Effector memory CD4-positive, alpha-beta T cell (primary cell): ENCODE measurements around the gene ZNF785.

Source experiments
- DNase-seq, 3 donors: peaks; one replicate each; pipeline ENCODE4 v3.0.0-alpha.2; 2020
- H3K27ac ChIP-seq: 2 replicates; pipeline ENCODE4 v1.7.0; 2013; ENCODE audit warnings: mild to moderate bottlenecking, low read length, moderate library complexity; ENCODE audit not compliant: insufficient read depth, poor library complexity, severe bottlenecking
- H3K27me3 ChIP-seq: replicated peaks from 2 replicates; pipeline ENCODE4 v1.7.0; 2013; ENCODE audit warnings: mild to moderate bottlenecking, low read length; ENCODE audit not compliant: insufficient read depth, control insufficient read depth, poor library complexity, severe bottlenecking
- H3K36me3 ChIP-seq: 2 replicates; pipeline ENCODE4 v1.7.0; 2013; ENCODE audit warnings: mild to moderate bottlenecking, low read length, moderate library complexity; ENCODE audit not compliant: control insufficient read depth, insufficient read depth
- H3K4me1 ChIP-seq: 2 replicates; pipeline ENCODE4 v1.7.0; 2013; ENCODE audit warnings: low read length, mild to moderate bottlenecking; ENCODE audit not compliant: control insufficient read depth, insufficient read depth, poor library complexity, severe bottlenecking
- H3K4me3 ChIP-seq: 2 replicates; pipeline ENCODE4 v1.7.0; 2013; ENCODE audit warnings: low read length, low read depth, mild to moderate bottlenecking; ENCODE audit not compliant: insufficient read depth, poor library complexity, severe bottlenecking
- H3K9me3 ChIP-seq: 2 replicates; pipeline ENCODE4 v1.7.0; 2013; ENCODE audit warnings: mild to moderate bottlenecking, low read length, moderate library complexity; ENCODE audit not compliant: control insufficient read depth

The ZNF785 gene

DNA sequence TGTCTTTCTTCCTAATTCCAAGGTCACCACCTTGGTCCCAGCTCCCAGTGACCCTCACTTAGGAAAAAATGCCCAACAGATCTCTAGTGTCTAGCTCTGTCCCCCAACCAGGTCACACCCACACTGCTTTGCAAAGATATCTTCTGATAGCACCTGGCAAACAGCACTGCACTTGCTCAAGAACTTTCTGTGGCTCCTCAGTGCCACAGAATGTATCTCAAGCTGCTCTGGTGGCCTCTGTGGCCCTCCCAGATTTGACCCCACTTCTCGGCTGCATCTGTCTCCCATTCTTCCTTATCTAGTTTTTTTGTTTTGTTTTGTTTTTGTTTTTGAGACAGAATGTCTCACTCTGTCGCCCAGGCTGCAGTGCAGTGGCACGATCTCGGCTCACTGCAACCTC lies 19.0 kb downstream of the ZNF785 start:
- DNase-seq: no peak
- Histone ChIP-seq H3K27ac (no peak overlapping the region), H3K4me3 (no peak overlapping the region), H3K4me1 (peaks cover 28% of the 10 kb centered on the region), H3K9me3 (no peaks in the 10 kb centered on the region), H3K27me3 (no peaks in the 10 kb centered on the region), H3K36me3 (no peaks in the 10 kb centered on the region)

DNA sequence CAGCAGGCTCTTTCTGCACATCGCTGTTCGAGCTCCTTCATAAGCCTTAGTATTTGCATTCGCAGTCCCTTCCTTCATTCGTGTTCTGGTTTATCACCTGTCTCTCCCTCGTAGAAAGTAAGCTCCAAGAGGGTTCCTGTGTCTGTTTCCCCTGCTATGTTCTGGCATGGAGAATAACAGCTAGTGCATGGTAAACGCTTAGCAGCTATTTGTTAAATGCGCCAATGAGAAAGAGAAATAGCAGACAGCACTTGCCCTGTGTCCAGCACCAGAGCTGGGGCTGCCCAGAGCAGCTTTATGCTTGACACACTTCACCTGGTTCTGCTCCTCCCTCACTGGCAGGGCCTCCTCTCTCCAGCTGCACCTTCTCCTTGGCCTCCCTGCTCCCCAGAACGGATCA lies 19.5 kb downstream of the ZNF785 start:
- peaks cover 27% of the 10 kb centered on the region for H3K4me1 ChIP-seq
- no peaks in the 10 kb centered on the region for H3K9me3 ChIP-seq
- H3K27me3 ChIP-seq: no peaks in the 10 kb centered on the region
- no peaks in the 10 kb centered on the region for H3K36me3 ChIP-seq
- H3K4me3 ChIP-seq: no peak overlapping the region
- DNase-seq: no peak
- no peak overlapping the region for H3K27ac ChIP-seq

DNA sequence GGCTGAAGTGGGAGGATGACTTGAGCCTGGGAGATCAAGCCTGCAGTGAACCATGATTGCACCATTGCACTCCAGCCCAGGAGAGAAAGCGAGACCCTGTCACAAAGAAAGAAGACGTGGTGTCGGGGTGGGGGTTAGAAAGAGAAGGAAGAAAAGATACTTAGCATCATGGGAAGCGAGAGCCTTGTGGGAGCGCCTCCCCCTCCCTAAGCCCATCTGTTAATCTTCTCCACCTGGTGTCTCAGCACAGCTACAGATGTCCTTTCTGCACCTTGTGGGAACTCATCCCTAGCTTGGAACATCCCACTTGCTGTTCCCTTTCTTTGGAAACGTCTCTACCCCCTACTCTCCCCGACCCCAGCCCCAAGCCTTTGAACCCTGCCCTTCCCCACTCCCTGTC lies 20.0 kb downstream of the ZNF785 start:
- Histone ChIP-seq H3K4me3 (no peak overlapping the region), H3K27ac (no peak overlapping the region), H3K9me3 (no peaks in the 10 kb centered on the region), H3K27me3 (no peaks in the 10 kb centered on the region), H3K4me1 (peaks cover 23% of the 10 kb centered on the region), H3K36me3 (no peaks in the 10 kb centered on the region)
- DNase-seq: no peak

DNA sequence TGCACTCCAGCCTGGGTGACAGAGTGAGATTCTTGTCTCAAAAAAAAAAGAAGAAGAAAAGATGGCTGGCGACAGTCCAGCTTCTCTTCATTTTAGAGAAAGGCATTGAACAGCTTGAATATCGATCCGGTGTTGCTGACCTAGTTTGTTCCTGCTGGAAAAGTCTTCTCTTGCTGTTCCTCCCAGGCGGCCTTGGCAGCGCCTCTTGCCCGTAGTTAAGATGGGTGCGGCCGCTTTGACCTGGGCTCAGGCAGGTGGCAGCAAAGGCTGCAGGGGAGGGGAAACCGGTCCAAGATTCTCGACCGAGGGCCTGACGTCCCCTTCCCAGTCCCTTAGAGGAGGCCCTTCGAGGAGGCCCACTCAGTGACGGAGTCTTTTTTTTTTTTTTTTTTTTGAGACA lies 23.5 kb downstream of the ZNF785 start:
- H3K27ac ChIP-seq: no peak overlapping the region
- peaks cover 10% of the 10 kb centered on the region for H3K4me1 ChIP-seq
- H3K4me3 ChIP-seq: peak overlapping the region; percentile 47
- H3K9me3 ChIP-seq: no peaks in the 10 kb centered on the region
- no peak for DNase-seq
- H3K36me3 ChIP-seq: no peaks in the 10 kb centered on the region
- H3K27me3 ChIP-seq: no peaks in the 10 kb centered on the region

- H3K36me3 ChIP-seq: no peaks in the 10 kb centered on the region
- H3K9me3 ChIP-seq: no peaks in the 10 kb centered on the region
- H3K27me3 ChIP-seq: no peaks in the 10 kb centered on the region
- H3K4me3 ChIP-seq: peak overlapping the region; percentile 47
- DNase-seq: peak in 1 of 3 donors; percentile 11
- H3K4me1 ChIP-seq: peaks cover 7% of the 10 kb centered on the region
- H3K27ac ChIP-seq: peak overlapping the region; percentile 37
These were observed 24.2 kb downstream of the ZNF785 start for GRCh38 chr16:30561089-30561816.

DNA sequence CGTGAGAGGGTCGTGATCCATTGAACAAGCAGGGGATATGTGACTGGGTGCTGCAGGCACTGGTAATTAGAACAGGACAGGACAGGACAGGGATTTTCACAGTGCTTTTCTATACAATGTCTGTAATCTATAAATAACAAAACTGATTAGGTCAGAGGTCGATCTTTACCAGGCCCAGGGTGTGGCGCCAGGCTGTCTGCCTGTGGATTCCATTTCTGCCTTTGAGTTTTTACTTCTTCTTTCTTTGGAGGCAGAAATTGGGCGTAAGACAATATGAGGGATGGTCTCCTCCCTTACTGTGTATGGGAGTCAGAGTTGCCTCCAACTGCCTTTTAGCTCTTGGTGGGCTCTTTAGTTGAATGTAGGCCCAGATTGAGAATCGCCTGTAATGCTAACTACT lies 25.8 kb downstream of the ZNF785 start:
- DNase-seq: no peak
- Histone ChIP-seq H3K4me1 (peaks cover 7% of the 10 kb centered on the region), H3K27me3 (no peaks in the 10 kb centered on the region), H3K27ac (no peak overlapping the region), H3K4me3 (no peak overlapping the region), H3K36me3 (peaks cover 15% of the 10 kb centered on the region), H3K9me3 (no peaks in the 10 kb centered on the region)

GRCh38 chr16:30558789-30559377 lies 26.6 kb downstream of the ZNF785 start:
- Histone ChIP-seq H3K27ac (peak overlapping the region; percentile 96), H3K4me1 (peaks cover 7% of the 10 kb centered on the region), H3K9me3 (no peaks in the 10 kb centered on the region), H3K27me3 (no peaks in the 10 kb centered on the region), H3K4me3 (no peak overlapping the region), H3K36me3 (peaks cover 23% of the 10 kb centered on the region)
- no peak for DNase-seq

DNA sequence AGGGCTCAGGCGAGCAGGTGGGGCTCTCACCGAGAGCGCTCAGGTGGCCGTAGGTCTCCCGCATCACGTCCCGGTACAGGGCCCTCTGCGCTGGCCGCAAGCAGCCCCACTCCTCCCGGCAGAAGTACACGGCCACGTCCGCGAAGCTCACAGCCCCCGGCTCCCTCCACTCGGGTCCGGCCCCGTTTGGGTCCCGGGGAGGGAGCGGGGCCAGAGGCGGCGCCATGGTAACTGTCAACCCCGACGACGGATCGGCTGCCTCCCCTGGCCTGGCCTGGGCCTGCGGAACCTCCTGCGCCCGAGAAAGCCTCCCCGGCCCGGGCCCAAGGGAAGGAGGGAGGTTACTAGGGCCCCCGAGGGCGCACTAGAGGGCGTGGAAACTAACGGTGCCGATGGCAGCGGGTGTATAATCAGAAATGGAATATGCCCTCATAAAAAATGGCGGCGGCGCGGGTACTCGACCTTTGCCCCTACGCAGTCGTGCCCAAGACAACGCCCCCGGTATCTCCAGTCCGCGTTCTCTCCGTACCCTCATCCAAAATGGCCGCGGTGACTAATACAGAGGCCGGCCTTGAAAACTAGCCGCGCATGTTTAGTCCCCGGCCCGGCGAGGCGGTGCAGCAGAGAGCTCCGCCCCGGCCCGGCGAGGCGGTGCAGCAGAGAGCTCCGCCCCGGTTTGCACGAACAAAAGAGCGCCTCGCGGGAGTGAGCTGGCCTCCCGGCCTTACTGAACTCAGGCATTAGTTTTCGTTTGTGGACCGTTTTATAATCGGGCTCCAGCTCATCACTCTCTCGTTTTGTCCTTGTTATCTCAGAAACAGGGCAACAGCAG lies 27.3 kb downstream of the ZNF785 start, which contains the start of gene ZNF764:
Gene ZNF764 (minus strand): TSS at position 418 of the 832 bp plus-strand sequence. CDS start 192 bp downstream, at position 226.
- Histone ChIP-seq H3K27ac (peak within 1 kb of the TSS; percentile 96), H3K27me3 (no peaks in the 10 kb centered on the region), H3K4me3 (peak within 1 kb of the TSS; percentile 67), H3K9me3 (no peaks in the 10 kb centered on the region), H3K36me3 (peaks cover 24% of the 10 kb centered on the region), H3K4me1 (peaks cover 14% of the 10 kb centered on the region)
- DNase-seq: peak; percentile 94 to 96 (median 96)

DNA sequence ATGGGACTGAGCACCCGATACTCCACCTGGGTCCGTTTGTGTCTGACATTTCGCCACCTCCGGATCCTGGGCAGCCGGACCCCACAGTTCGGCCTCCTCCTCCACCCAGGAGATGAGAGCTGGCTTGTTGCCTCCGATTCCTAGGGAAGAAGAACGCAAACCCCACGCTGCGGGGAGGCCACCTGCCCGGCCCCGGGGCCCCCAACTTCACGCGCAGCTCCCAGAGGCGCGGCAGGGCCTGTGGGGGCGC lies 27.9 kb downstream of the ZNF785 start:
- Histone ChIP-seq H3K9me3 (no peaks in the 10 kb centered on the region), H3K27ac (peak overlapping the region; percentile 96), H3K27me3 (no peaks in the 10 kb centered on the region), H3K4me1 (peaks cover 19% of the 10 kb centered on the region), H3K36me3 (peaks cover 24% of the 10 kb centered on the region), H3K4me3 (peak overlapping the region; percentile 67)
- no peak for DNase-seq

DNA sequence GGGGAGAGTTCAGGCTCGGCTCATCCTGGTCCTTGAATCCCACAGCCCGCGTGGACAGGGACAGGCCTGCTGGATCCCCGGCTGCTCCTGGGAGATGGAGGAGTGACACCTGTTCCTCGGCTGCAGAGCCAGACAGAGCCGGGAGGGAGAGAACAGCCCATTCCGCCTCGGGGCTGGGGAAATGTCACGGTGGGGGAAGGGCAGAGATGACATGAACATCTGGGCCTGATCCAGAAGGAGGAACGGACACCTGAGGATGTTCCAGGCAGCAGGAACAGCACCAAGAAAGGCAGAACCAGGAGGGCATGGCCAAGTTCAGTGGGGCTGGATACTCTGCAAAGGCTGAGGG lies 29.4 kb downstream of the ZNF785 start:
- DNase-seq: no peak
- H3K27me3 ChIP-seq: no peaks in the 10 kb centered on the region
- no peaks in the 10 kb centered on the region for H3K9me3 ChIP-seq
- H3K4me3 ChIP-seq: no peak overlapping the region
- H3K36me3 ChIP-seq: peaks cover 24% of the 10 kb centered on the region
- H3K4me1 ChIP-seq: peaks cover 25% of the 10 kb centered on the region
- H3K27ac ChIP-seq: no peak overlapping the region
